Naive thymus-derived CD4-positive, alpha-beta T cell (primary cell): Measurements from ENCODE around the gene RALGPS1. TPM values are rescaled to one million over a fixed set of nuclear protein-coding genes. Genes with fewer than 3 reads are reported as not detected.
A peak's percentile ranks its signal among the peaks of the same experiment; 100 is the strongest.

ENCODE experiments used
- ATAC-seq: fragments of 150-1000 bp; cut with Tn5 transposase; 2 replicates; pipeline ENCODE4 v1.10.0; 2021; ENCODE audit warnings: mild to moderate bottlenecking, moderate library complexity
- CTCF ChIA-PET: fragments of 350-600 bp; sonication (Branson Sonifier 250); formaldehyde crosslinking; loops from one replicate; lab custom pipeline; 2021; ENCODE audit warnings: antibody characterized with exemption; lab: Charles Lee
- POLR2A ChIA-PET: fragments of 350-600 bp; sonication (Branson Sonifier 250); formaldehyde crosslinking; loops from one replicate; lab custom pipeline; 2021; ENCODE audit warnings: antibody characterized with exemption, inconsistent platforms; lab: Charles Lee
- DNase-seq, 9 donors: peaks; one replicate each; pipeline versions ENCODE4 v3.0.0 to v3.0.0-alpha.2; 2020 to 2022; ENCODE audit warnings: mixed read lengths in 1 of 9
- H3K27ac ChIP-seq: one replicate; pipeline ENCODE4 v1.7.0; 2013; ENCODE audit warnings: mild to moderate bottlenecking, low read depth, low read length, moderate library complexity
- H3K27me3 ChIP-seq, 2 donors: one replicate each; pipeline ENCODE4 v1.7.0; 2013; ENCODE audit warnings: low read length in 2 of 2, mild to moderate bottlenecking in 2 of 2, moderate library complexity in 2 of 2; ENCODE audit not compliant: control insufficient read depth in 2 of 2, insufficient read depth in 2 of 2
- H3K36me3 ChIP-seq, 3 experiments: 1 replicate in 2 of 3; 2 replicates in 1 of 3; pipeline ENCODE4 v1.7.0; 2013; ENCODE audit warnings: low read length in 3 of 3, mild to moderate bottlenecking in 3 of 3, moderate library complexity in 1 of 3; ENCODE audit not compliant: insufficient read depth in 3 of 3, control insufficient read depth in 2 of 3
- H3K4me1 ChIP-seq, 2 donors: one replicate each; pipeline ENCODE4 v1.7.0; 2013; ENCODE audit warnings: low read length in 2 of 2, mild to moderate bottlenecking in 2 of 2, moderate library complexity in 1 of 2; ENCODE audit not compliant: control insufficient read depth in 2 of 2, insufficient read depth in 2 of 2
- H3K4me3 ChIP-seq: 2 replicates; pipeline ENCODE4 v1.7.0; 2013; ENCODE audit warnings: mild to moderate bottlenecking, low read length
- H3K9me3 ChIP-seq, 3 experiments: 1 replicate in 2 of 3; 2 replicates in 1 of 3; pipeline ENCODE4 v1.7.0; 2013; ENCODE audit warnings: low read length in 3 of 3; ENCODE audit not compliant: control insufficient read depth in 2 of 3
- H3K27ac Mint-ChIP-seq, 9 donors: one replicate each; pipeline ENCODE4 v1.8.0; 2020 to 2022; ENCODE audit warnings: mixed read lengths in 9 of 9, mild to moderate bottlenecking in 8 of 9, moderate library complexity in 5 of 9, inconsistent platforms in 2 of 9
- H3K27me3 Mint-ChIP-seq, 5 donors: one replicate each; pipeline ENCODE4 v1.8.0; 2021 to 2022; ENCODE audit warnings: mixed read lengths in 5 of 5, mild to moderate bottlenecking in 1 of 5
- H3K36me3 Mint-ChIP-seq, 5 donors: one replicate each; pipeline ENCODE4 v1.8.0; 2020 to 2022; ENCODE audit warnings: mixed read lengths in 5 of 5, mild to moderate bottlenecking in 3 of 5, inconsistent platforms in 1 of 5
- H3K4me1 Mint-ChIP-seq, 7 donors: one replicate each; pipeline ENCODE4 v1.8.0; 2020 to 2022; ENCODE audit warnings: mixed read lengths in 7 of 7, mild to moderate bottlenecking in 3 of 7, inconsistent platforms in 1 of 7
- H3K4me3 Mint-ChIP-seq, 10 donors: one replicate each; pipeline ENCODE4 v1.8.0; 2020 to 2022; ENCODE audit warnings: mild to moderate bottlenecking in 10 of 10, mixed read lengths in 10 of 10, moderate library complexity in 6 of 10, inconsistent platforms in 2 of 10
- H3K9me3 Mint-ChIP-seq, 11 donors: one replicate each; pipeline ENCODE4 v1.8.0; 2020 to 2022; ENCODE audit warnings: mixed read lengths in 11 of 11, mild to moderate bottlenecking in 4 of 11, inconsistent platforms in 1 of 11, moderate library complexity in 1 of 11
- intact Hi-C, 2 donors: fragments of 100-400 bp; cut with micrococcal nuclease; formaldehyde crosslinking; loops; one replicate each; pipeline ENCODE4 v1.15.1; 2023
- polyA plus RNA-seq, 2 donors: library from polyadenylated mRNA; unstranded; fragments of 300-500 nt; fragmentation: Illumina TruSeq; gene quantifications; one replicate each; pipeline ENCODE4 v1.2.3, GENCODE V29; 2021
- total RNA-seq, 6 experiments: library from RNA in 5 of 6; stranded (reverse) in 5 of 6; gene quantifications; 1 replicate in 5 of 6; 2 replicates in 1 of 6; pipeline ENCODE4 v1.2.3 and lab custom pipeline; 2021 to 2026

RALGPS1 gene
- total and polyA plus RNA-seq, 7 experiments from 2014 or later: 1.0 to 8.3 (median 4.1) TPM

DNA sequence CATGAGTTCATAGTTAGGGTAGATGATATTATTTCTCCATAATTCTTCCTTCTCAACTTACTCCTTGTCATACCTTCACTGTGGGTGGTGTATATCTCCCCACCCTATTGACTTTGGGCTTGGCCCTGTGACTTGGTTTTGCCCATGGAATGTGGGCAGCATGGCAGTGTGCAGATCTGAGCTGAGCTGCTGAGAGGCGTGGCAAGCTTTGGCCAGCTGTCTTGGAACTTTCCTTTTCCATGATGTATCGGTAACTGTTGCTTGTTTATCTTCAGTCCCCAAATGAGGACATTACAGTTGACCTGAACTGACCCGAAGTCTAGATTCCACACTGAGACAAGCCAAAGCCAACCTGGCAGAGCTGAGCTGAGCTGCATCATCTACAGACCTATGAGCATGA lies 70.4 kb downstream of the RALGPS1 start:
- intact Hi-C loops: loop anchor here (1.0 to 10.0 kb wide), 6 partner anchors 60 to 1142 kb away; partner anchors contain the start of genes LRSAM1 (in 1 of the 2), PTGES2 (in 1 of the 2), RPL12 (in 1 of the 2) and ZBTB34 (in 1 of the 2)
- H3K27ac Mint-ChIP-seq: peak overlapping the region in 2 of 9 donors; percentile 25 to 49

DNA sequence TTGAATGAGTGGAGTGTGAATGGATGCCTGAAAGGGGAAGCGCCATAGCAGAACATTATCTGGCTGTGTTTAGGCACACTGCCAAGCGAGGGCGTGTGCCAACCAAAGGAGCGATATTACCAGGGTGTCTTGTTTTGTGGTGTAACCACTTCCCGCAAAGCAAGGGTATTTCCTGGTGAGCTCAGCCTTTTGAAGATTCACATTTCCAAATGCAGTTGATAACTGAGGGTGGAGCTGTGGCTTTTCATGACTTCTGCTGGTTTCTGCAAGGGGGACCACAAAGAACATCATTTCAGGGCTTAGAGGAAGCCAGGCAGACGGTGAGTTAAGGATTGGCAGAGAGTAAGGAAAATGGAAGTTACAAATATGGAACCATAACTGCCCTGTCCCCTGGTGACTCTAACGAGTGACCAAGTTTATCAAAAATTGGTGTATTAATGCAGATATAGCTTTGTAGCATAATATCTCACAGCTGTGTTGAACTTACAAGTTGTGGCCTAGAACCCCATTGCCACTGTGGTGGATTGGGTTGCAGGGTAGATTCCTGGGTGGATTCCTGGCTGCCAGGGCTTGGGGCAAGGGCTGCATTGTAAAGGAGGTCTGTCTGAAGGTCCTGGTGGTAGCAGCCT lies 71.4 kb downstream of the RALGPS1 start:
- ATAC-seq: peak; percentile 92
- peaks cover 56 to 86% (median 70%) of the 10 kb centered on the region in 5 donors for H3K27me3 Mint-ChIP-seq

More for the DNA sequence above, 70.4 kb downstream of the RALGPS1 start:
- Mint-ChIP-seq H3K9me3 (peaks cover 0 to 20% (median 8%) of the 10 kb centered on the region in 11 donors), H3K4me3 (peak overlapping the region in 1 of 10 donors; percentile 10), H3K4me1 (peaks cover 51 to 60% (median 58%) of the 10 kb centered on the region in 7 donors), H3K27me3 (peaks cover 49 to 79% (median 62%) of the 10 kb centered on the region in 5 donors), H3K36me3 (peaks cover 3 to 46% (median 8%) of the 10 kb centered on the region in 5 donors)
- no peak overlapping the region for H3K27ac ChIP-seq
- ChIA-PET CTCF (no interaction called here), POLR2A (interaction anchor here (0.6 kb wide), 2 partner anchors 39 to 404 kb away, joined by 3 read pairs; no protein-coding TSS in a partner anchor)
- peaks cover 0 to 9% (median 6%) of the 10 kb centered on the region in 3 experiments for H3K9me3 ChIP-seq
- DNase-seq (no peak), ATAC-seq (no peak)
- H3K36me3 ChIP-seq: no peaks in the 10 kb centered on the region
- H3K4me3 ChIP-seq: no peak overlapping the region
- no peaks in the 10 kb centered on the region for H3K27me3 ChIP-seq
- peaks cover 43 to 73% of the 10 kb centered on the region in 2 donors for H3K4me1 ChIP-seq

DNA sequence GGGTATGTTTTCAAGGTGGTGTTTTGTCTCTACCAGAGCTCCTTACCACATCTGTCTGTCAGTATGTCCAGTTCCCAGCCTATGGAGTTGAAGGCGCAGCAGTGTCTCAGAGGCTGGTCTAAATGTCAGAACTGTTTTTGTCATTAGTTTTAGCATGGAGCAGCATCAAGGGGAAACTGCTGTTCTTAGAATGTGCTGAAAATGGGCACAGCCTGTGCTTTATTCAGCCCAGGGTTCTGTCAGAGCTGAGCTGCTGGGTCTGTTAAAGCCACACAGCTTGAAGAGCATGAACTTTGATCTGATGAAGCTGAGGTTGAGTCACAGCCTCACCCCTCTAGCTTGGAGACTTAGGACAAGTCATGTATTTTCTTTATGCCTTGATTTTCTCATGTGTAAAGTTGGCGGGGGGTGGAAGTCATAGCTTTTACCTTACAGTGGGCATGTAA lies 71.9 kb downstream of the RALGPS1 start:
- H3K36me3 Mint-ChIP-seq: peaks cover 9 to 51% (median 13%) of the 10 kb centered on the region in 5 donors
- peaks cover 0 to 20% (median 7%) of the 10 kb centered on the region in 11 donors for H3K9me3 Mint-ChIP-seq
- Histone ChIP-seq H3K36me3 (no peaks in the 10 kb centered on the region), H3K27ac (no peak overlapping the region), H3K9me3 (peaks cover 0 to 9% (median 6%) of the 10 kb centered on the region in 3 experiments), H3K27me3 (peaks cover 0 to 10% of the 10 kb centered on the region in 2 donors), H3K4me1 (peaks cover 43 to 66% of the 10 kb centered on the region in 2 donors), H3K4me3 (peak overlapping the region; percentile 5)
- intact Hi-C loops: loop anchor here (1.0 to 10.0 kb wide), 11 partner anchors 10 to 1141 kb away; partner anchors contain the start of genes LRSAM1 (in 1 of the 2), PTGES2 (in 1 of the 2), RPL12 (in 1 of the 2) and ZBTB34 (in 1 of the 2)
- peaks cover 52 to 71% (median 63%) of the 10 kb centered on the region in 7 donors for H3K4me1 Mint-ChIP-seq
- H3K4me3 Mint-ChIP-seq: peak overlapping the region; percentile 58 to 88 (median 76)
- ATAC-seq (peak; percentile 21), DNase-seq (peak in 4 of 9 donors; percentile 33 to 48 (median 40))
- POLR2A ChIA-PET: interaction anchor here (1.0 to 1.7 kb wide), 4 partner anchors 13 to 464 kb away, joined by 3 to 9 read pairs (median 4); partner anchors contain the start of genes LRSAM1 and RPL12
- CTCF ChIA-PET: interaction anchor here (0.7 to 1.5 kb wide), 6 partner anchors 13 to 212 kb away, joined by 3 to 8 read pairs (median 3); no protein-coding TSS in a partner anchor
- peaks cover 57 to 86% (median 72%) of the 10 kb centered on the region in 5 donors for H3K27me3 Mint-ChIP-seq
- H3K27ac Mint-ChIP-seq: peak overlapping the region; percentile 44 to 91 (median 81)

More for the DNA sequence above, 71.4 kb downstream of the RALGPS1 start:
- intact Hi-C loops: loop anchor here (1.0 to 10.0 kb wide), 12 partner anchors 10 to 1141 kb away; partner anchors contain the start of genes LRSAM1 (in 1 of the 2), PTGES2 (in 1 of the 2), RPL12 (in 1 of the 2) and ZBTB34 (in 1 of the 2)
- Mint-ChIP-seq H3K4me3 (peak overlapping the region; percentile 58 to 88 (median 76)), H3K4me1 (peaks cover 53 to 69% (median 63%) of the 10 kb centered on the region in 7 donors), H3K27ac (peak overlapping the region; percentile 44 to 91 (median 81)), H3K36me3 (peaks cover 9 to 51% (median 13%) of the 10 kb centered on the region in 5 donors), H3K9me3 (peaks cover 0 to 20% (median 8%) of the 10 kb centered on the region in 11 donors)
- peak; percentile 57 to 97 (median 95) for DNase-seq
- POLR2A ChIA-PET: interaction anchor here (1.0 to 1.7 kb wide), 4 partner anchors 14 to 465 kb away, joined by 3 to 9 read pairs (median 4); partner anchors contain the start of genes LRSAM1 and RPL12
- H3K4me1 ChIP-seq: peaks cover 43 to 72% of the 10 kb centered on the region in 2 donors
- peaks cover 0 to 9% (median 6%) of the 10 kb centered on the region in 3 experiments for H3K9me3 ChIP-seq
- H3K27me3 ChIP-seq: peaks cover 0 to 4% of the 10 kb centered on the region in 2 donors
- H3K27ac ChIP-seq: no peak overlapping the region
- H3K36me3 ChIP-seq: no peaks in the 10 kb centered on the region
- H3K4me3 ChIP-seq: peak overlapping the region; percentile 5
- CTCF ChIA-PET: interaction anchor here (0.7 to 1.5 kb wide), 6 partner anchors 14 to 213 kb away, joined by 3 to 8 read pairs (median 3); no protein-coding TSS in a partner anchor

DNA sequence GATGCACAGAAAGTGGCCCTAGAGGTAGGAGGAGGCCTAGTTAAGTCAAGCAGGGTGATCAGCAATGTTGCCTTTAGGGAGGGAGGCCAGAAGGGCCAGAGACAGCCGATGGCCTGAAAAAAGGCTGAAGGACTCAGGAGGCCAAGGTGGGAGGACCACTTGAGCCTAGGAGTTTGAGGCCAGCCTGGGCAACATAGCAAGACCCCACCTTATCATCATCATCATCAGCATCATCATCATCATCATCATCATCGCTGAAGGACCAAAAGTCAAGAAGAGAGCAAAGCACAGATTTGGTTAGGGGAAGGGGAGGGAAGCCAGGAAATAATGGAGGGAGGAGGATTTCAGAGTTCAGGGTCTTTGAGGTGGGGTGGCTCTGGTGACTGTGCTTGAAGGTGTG lies 74.3 kb downstream of the RALGPS1 start:
- H3K36me3 Mint-ChIP-seq: peaks cover 7 to 52% (median 11%) of the 10 kb centered on the region in 5 donors
- no peaks in the 10 kb centered on the region for H3K36me3 ChIP-seq
- H3K27me3 Mint-ChIP-seq: peaks cover 60 to 87% (median 68%) of the 10 kb centered on the region in 5 donors
- peaks cover 0 to 19% of the 10 kb centered on the region in 2 donors for H3K27me3 ChIP-seq
- DNase-seq (no peak), ATAC-seq (no peak)
- peaks cover 0 to 7% (median 0%) of the 10 kb centered on the region in 3 experiments for H3K9me3 ChIP-seq
- no peak overlapping the region for H3K27ac ChIP-seq
- H3K4me3 ChIP-seq: no peak overlapping the region
- ChIA-PET CTCF (interaction anchor here (0.5 kb wide), 1 partner anchor 137 kb away, joined by 3 read pairs; no protein-coding TSS in a partner anchor), POLR2A (no interaction called here)
- intact Hi-C loops: loop anchor here (1.0 to 10.0 kb wide), 6 partner anchors 12 to 1138 kb away; partner anchors contain the start of genes LRSAM1 (in 1 of the 2), PTGES2 (in 1 of the 2), RPL12 (in 1 of the 2) and ZBTB34 (in 1 of the 2)
- H3K4me1 ChIP-seq: peaks cover 43 to 45% of the 10 kb centered on the region in 2 donors
- peak overlapping the region in 2 of 10 donors; percentile 11 to 13 for H3K4me3 Mint-ChIP-seq
- peak overlapping the region in 3 of 9 donors; percentile 62 to 77 (median 62) for H3K27ac Mint-ChIP-seq
- peaks cover 0 to 20% (median 9%) of the 10 kb centered on the region in 11 donors for H3K9me3 Mint-ChIP-seq
- peaks cover 42 to 64% (median 61%) of the 10 kb centered on the region in 7 donors for H3K4me1 Mint-ChIP-seq

DNA sequence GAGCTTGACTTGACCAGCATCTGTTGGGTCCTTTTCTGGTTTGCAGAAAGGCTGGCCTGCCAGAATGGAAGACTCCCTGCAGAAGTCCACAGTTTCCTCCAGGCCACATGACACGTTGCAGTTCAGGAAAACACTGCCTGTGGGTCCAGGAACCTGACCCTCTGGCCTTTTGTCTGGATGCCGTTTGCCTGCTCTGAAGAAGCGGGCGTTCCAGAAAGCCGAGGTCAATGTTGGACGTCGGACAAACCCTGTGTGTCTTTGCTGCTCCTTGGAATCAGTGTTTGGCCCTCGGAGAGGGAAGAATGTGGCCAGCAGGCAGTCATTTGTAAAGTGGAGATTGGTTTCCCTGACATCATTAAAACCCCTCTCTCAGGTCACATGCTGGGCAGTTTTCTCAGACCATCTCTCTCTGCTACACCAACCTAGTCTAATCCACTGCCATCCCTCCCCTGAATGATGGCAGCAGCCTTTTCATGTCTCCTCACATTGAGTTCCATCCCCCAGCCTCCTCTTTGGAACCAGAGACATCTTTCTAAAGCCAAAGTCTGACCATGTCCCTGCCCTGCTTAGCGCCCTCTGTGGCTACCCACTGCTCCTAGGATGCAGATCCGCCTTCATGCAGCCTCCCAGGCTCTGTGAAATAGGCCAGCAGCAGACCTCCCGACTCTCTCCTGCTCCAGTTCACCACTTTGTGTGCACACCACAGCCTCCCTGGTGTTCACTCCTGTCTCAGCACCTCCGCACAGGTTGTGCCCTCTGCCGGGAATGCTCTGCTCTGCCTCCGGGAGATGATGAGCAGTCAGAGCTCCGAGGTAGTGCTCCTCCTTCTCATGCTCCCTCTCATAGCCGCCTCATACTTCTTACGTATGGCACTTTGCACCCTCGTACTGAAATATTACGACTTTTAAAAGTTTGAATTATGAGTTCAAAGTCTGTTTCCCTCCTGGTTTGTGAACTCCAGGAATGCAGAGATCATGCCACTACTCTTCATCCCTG lies 75.6 kb downstream of the RALGPS1 start:
- Mint-ChIP-seq H3K4me1 (peaks cover 31 to 53% (median 49%) of the 10 kb centered on the region in 7 donors), H3K36me3 (peaks cover 7 to 47% (median 11%) of the 10 kb centered on the region in 5 donors), H3K4me3 (peak overlapping the region in 1 of 10 donors; percentile 18), H3K27me3 (peaks cover 61 to 80% (median 65%) of the 10 kb centered on the region in 5 donors), H3K9me3 (peaks cover 0 to 23% (median 12%) of the 10 kb centered on the region in 11 donors), H3K27ac (peak overlapping the region in 1 of 9 donors; percentile 48)
- H3K4me1 ChIP-seq: peaks cover 33 to 35% of the 10 kb centered on the region in 2 donors
- ATAC-seq (no peak), DNase-seq (no peak)
- ChIA-PET POLR2A (no interaction called here), CTCF (no interaction called here)
- H3K4me3 ChIP-seq: no peak overlapping the region
- no peaks in the 10 kb centered on the region for H3K36me3 ChIP-seq
- peaks cover 0 to 21% of the 10 kb centered on the region in 2 donors for H3K27me3 ChIP-seq
- intact Hi-C loops: loop anchor here (5.0 to 10.0 kb wide), 5 partner anchors 55 to 1137 kb away; partner anchors contain the start of genes LRSAM1 (in 1 of the 2), PTGES2 (in 1 of the 2), RPL12 (in 1 of the 2) and ZBTB34 (in 1 of the 2)
- no peak overlapping the region for H3K27ac ChIP-seq
- peaks cover 0 to 7% (median 0%) of the 10 kb centered on the region in 3 experiments for H3K9me3 ChIP-seq
